Adrenal gland (tissue), 12 donors: ENCODE measurements around the gene KNSTRN. TPM values are rescaled to one million over a fixed set of nuclear protein-coding genes. Genes with fewer than 3 reads are reported as not detected.

Experiments
- DNase-seq, 7 donors: peaks; one replicate each; pipeline ENCODE4 v3.0.0-alpha.2; 2019 to 2020
- H3K27ac ChIP-seq, 5 donors: fragments of 200-600 bp; sonication (generic) in 4 of 5; 1 replicate in 3 of 5; 2 replicates in 2 of 5; pipeline versions ENCODE4 v1.5.1 to v1.8.0; 2016 to 2020; ENCODE audit warnings: mild to moderate bottlenecking in 1 of 5
- H3K27me3 ChIP-seq: fragments of 200-600 bp; 2 replicates; pipeline ENCODE4 v1.8.0; 2021
- H3K36me3 ChIP-seq, 2 donors: fragments of 200-600 bp; replicated peaks in 1 of 2; 1 replicate in 1 of 2; 2 replicates in 1 of 2; pipeline versions ENCODE4 v1.5.1 to v1.8.0; 2018 to 2022
- H3K4me1 ChIP-seq, 2 donors: fragments of 200-600 bp; replicated peaks in 1 of 2; 1 replicate in 1 of 2; 2 replicates in 1 of 2; pipeline versions ENCODE4 v1.5.1 to v1.8.0; 2018 to 2021
- H3K4me3 ChIP-seq, 4 donors: fragments of 200-600 bp; sonication (generic) in 3 of 4; one replicate each; pipeline ENCODE4 v1.5.1; 2016 to 2018
- H3K9me3 ChIP-seq, 3 donors: fragments of 200-600 bp; sonication (generic) in 1 of 3; replicated peaks in 1 of 3; 1 replicate in 2 of 3; 2 replicates in 1 of 3; pipeline versions ENCODE4 v1.5.1 to v1.8.0; 2016 to 2021
- POLR2A ChIP-seq, 2 donors: fragments of 450-650 bp; IDR thresholded peaks; one replicate each; pipeline ENCODE4 v1.6.1; 2017; ENCODE audit warnings: antibody characterized with exemption in 2 of 2, mild to moderate bottlenecking in 2 of 2, moderate library complexity in 1 of 2
- WGBS, 4 donors: extraction: QIAGEN DNeasy Blood & Tissue Kit in 2 of 4; methylation state at CpG; one replicate each; pipeline versions ENCODE4 v1.1.5 to v1.1.7; 2013 to 2017; 5-methylcytosine and 5-hydroxymethylcytosine counted together
- intact Hi-C, 2 donors: fragments of 100-400 bp; cut with DNase I; formaldehyde crosslinking; loops; one replicate each; pipeline versions ENCODE4 v1.14.1 to v1.15.0; 2022 to 2023
- polyA plus RNA-seq, 3 donors: library from polyadenylated mRNA; stranded (reverse); fragments of 200-250 nt in 2 of 3; fragments of 350-450 nt in 1 of 3; fragmentation: Illumina TruSeq in 1 of 3; extraction: RNeasy Lipid Tissue Mini Kit (QIAGEN cat#74804) in 1 of 3; gene quantifications; one replicate each; pipeline ENCODE4 v1.2.3, GENCODE V29; 2013 to 2014
- total RNA-seq, 9 donors: library from RNA; depleted of rRNA in 4 of 9; stranded (reverse); fragments of >200 nt in 4 of 9; fragments of 120-200 nt in 1 of 9; fragmentation: NEBNext Ultra II Directional in 1 of 9; extraction: Animal tissue kit (Norgen Biotek cat#: 25700) in 1 of 9; gene quantifications; one replicate each; pipeline versions ENCODE4 v1.1.0 to v1.2.4, GENCODE V29; 2013 to 2023
- TF ChIP-seq, protein P1 (sequence below), 6 experiments: fragments of 450-650 bp in 4 of 6; fragments of 200-600 bp in 2 of 6; sonication (generic) in 1 of 6; IDR thresholded peaks; 1 replicate in 5 of 6; 2 replicates in 1 of 6; pipeline versions ENCODE4 v1.5.1 to v1.8.0; 2016 to 2021; ENCODE audit warnings: antibody characterized with exemption in 6 of 6, mild to moderate bottlenecking in 2 of 6, moderate library complexity in 1 of 6
- donor health status: healthy with polysubstance abuse.
- donor health status: Bipolar disorder and iron deficiency.
- donor health status: DM: yes; HTN: yes; CAD: no.
- donor health status: DM: no; HTN: no; CAD: no.
- donor health status: DM: no; HTN: no; CAD: no.
- donor health status: DM: yes; HTN: yes; CAD: no.

Gene KNSTRN
- total and polyA plus RNA-seq, 12 donors, result 4.0 to 39.8 (median 10.4) TPM

GRCh38 chr15:40340038-40340739, 42.3 kb upstream of the KNSTRN start:
- TF ChIP-seq, protein P1, sequence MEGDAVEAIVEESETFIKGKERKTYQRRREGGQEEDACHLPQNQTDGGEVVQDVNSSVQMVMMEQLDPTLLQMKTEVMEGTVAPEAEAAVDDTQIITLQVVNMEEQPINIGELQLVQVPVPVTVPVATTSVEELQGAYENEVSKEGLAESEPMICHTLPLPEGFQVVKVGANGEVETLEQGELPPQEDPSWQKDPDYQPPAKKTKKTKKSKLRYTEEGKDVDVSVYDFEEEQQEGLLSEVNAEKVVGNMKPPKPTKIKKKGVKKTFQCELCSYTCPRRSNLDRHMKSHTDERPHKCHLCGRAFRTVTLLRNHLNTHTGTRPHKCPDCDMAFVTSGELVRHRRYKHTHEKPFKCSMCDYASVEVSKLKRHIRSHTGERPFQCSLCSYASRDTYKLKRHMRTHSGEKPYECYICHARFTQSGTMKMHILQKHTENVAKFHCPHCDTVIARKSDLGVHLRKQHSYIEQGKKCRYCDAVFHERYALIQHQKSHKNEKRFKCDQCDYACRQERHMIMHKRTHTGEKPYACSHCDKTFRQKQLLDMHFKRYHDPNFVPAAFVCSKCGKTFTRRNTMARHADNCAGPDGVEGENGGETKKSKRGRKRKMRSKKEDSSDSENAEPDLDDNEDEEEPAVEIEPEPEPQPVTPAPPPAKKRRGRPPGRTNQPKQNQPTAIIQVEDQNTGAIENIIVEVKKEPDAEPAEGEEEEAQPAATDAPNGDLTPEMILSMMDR (IDR thresholded peaks at IDR 0.05), result peak in 1 of 6 experiments; percentile 29
- TF ChIP-seq POLR2A (IDR thresholded peaks at IDR 0.05), result no peak
- Histone ChIP-seq H3K4me1 (peaks cover 31 to 38% of the 10 kb centered on the region in 2 donors), H3K36me3 (no peaks in the 10 kb centered on the region), H3K27me3 (no peaks in the 10 kb centered on the region), H3K27ac (peak overlapping the region; percentile 89 to 96 (median 92)), H3K9me3 (no peaks in the 10 kb centered on the region), H3K4me3 (peak overlapping the region in 2 of 4 donors; percentile 25 to 54)
- intact Hi-C loops, result no loop called here
- 8 to 34% (median 27%) methylated on average over 3 to 14 of the region's 14 CpGs for WGBS, 4 donors
- peak; percentile 80 to 90 (median 86) for DNase-seq

- peak; percentile 47 to 91 for TF ChIP-seq POLR2A (IDR thresholded peaks at IDR 0.05)
- TF ChIP-seq, protein P1 (IDR thresholded peaks at IDR 0.05), result peak in 1 of 6 experiments; percentile 10
- Histone ChIP-seq H3K4me3 (peak within 1 kb of the TSS in 2 of 4 donors; percentile 25 to 54), H3K36me3 (no peaks in the 10 kb centered on the region), H3K27ac (peak within 1 kb of the TSS; percentile 89 to 96 (median 92)), H3K27me3 (no peaks in the 10 kb centered on the region), H3K4me1 (peaks cover 31 to 38% of the 10 kb centered on the region in 2 donors), H3K9me3 (no peaks in the 10 kb centered on the region)
- intact Hi-C loops, result no loop called here
- 11 to 20% (median 16%) methylated on average over 11 to 17 of the region's 17 CpGs for WGBS, 4 donors
- peak; percentile 93 to 97 (median 95) for DNase-seq
Observed at GRCh38 chr15:40340740-40341400, 41.7 kb upstream of the KNSTRN start, which contains the start of gene CCDC9B. TSS of gene CCDC9B (minus strand) at chr15:40340939. CDS start at chr15:40340819, 120 bp downstream.

DNA sequence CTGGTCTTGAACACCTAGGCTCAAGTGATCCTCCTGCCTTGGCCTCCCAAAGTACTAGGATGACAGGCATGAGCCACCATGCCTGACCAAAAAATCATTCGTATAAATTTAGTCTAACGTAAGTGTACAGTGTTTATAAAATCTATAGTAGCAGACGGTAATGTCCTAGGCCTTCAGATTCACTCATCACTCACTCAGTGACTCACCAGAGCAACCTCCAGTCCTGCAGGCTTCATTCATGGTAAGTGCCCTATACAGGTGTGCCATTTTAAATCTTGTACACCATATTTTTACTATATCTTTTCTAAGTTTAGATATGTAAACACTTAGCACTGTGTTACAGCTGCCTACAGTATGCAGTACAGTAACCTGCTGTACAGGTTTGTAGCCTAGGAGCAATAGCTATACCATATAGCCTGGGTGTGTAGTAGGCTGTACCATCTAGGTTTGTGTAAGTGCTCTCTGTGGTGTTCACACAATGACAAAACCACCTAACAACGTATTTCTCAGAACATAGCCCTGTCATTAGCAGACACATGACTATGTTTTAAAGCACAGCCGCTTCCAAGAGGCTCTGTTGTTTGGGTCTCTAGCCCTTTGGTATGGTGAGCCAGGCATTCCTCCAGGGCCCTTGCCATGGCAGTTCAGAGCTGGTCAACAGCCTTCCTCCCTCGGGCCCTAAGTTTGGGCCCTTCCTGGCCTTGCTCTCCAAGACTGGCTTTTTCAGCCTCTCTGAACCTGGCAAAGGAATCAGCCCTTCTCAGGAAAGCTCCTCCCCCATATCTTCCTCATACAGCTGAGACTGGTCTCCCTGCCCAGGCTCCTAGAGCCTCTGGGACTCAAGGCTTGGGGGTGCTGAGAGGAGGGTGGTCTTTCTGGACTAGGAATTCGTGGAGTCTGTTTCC, 39.9 kb upstream of the KNSTRN start:
- no peaks in the 10 kb centered on the region for H3K9me3 ChIP-seq
- H3K4me1 ChIP-seq, result peaks cover 29 to 35% of the 10 kb centered on the region in 2 donors
- DNase-seq, result no peak
- no peak overlapping the region for H3K4me3 ChIP-seq
- intact Hi-C loops, result no loop called here
- H3K36me3 ChIP-seq, result no peaks in the 10 kb centered on the region
- 58 to 83% (median 75%) methylated on average over 6 to 7 of the region's 7 CpGs for WGBS, 4 donors
- no peaks in the 10 kb centered on the region for H3K27me3 ChIP-seq
- TF ChIP-seq POLR2A (IDR thresholded peaks at IDR 0.05), result no peak
- TF ChIP-seq, protein P1 (IDR thresholded peaks at IDR 0.05), result no peak
- H3K27ac ChIP-seq, result peak overlapping the region in 1 of 5 donors; percentile 20
